ENCODE data around the gene DHRSX.

Gene DHRSX

DNA sequence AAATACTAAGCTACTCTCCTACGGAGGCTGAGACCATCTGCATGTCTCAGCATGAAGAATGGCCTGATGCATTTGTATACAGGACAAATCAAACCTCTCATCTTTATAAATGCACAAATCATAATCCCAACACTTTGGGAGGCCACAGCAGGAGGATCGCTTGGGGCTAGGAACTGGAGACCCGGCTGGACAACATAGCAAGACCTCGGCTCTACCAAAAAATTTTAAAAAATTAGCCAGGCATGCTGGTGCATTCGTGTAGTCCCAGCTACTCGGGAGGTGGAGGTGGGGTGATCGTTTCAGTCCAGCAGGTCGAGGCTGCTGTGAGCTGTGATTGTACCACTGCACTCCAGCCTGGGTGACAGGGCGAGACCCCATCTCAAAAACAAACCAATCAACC is 262.8 kb downstream of the DHRSX start:
- Histone ChIP-seq H3K4me3 (ENCODE audit: low read depth, low read length) (no peak overlapping the region), H3K27ac (ENCODE audit: extremely low read depth, low read depth, low read length) (no peak overlapping the region), H3K9me3 (ENCODE audit: control insufficient read depth, insufficient read depth, low read depth, low read length) (no peaks in the 10 kb centered on the region), H3K4me1 (ENCODE audit: control insufficient read depth, insufficient read depth, low read length) (no peaks in the 10 kb centered on the region), H3K36me3 (ENCODE audit: control insufficient read depth in 2 of 2, insufficient read depth in 1 of 2, low read length in 2 of 2) (no peaks in the 10 kb centered on the region; a peak in 1 of 3 replicates)
- POLR2A ChIA-PET, result no interaction called here
- CTCF ChIA-PET, result no interaction called here
- TF ChIP-seq ZNF658 (tag by site-specific recombination; IDR thresholded peaks at IDR 0.05) (no peak), SCRT1 (tag by site-specific recombination; IDR thresholded peaks at IDR 0.05; ENCODE audit: borderline replicate concordance) (no peak), ZNF140 (tag by site-specific recombination; IDR thresholded peaks at IDR 0.05) (no peak), GLIS2 (tag by site-specific recombination; IDR thresholded peaks at IDR 0.05) (no peak), GLI4 (tag by site-specific recombination; IDR thresholded peaks at IDR 0.05) (no peak), ZNF112 (tag by site-specific recombination; IDR thresholded peaks at IDR 0.05) (no peak), ZNF585B (tag by site-specific recombination; IDR thresholded peaks at IDR 0.05) (no peak), SP2 (tag by site-specific recombination; IDR thresholded peaks at IDR 0.05) (no peak), ZNF202 (tag by site-specific recombination; IDR thresholded peaks at IDR 0.05; ENCODE audit: borderline replicate concordance) (no peak), OVOL3 (tag by site-specific recombination; IDR thresholded peaks at IDR 0.05) (no peak)
- TF ChIP-seq, protein P1, sequence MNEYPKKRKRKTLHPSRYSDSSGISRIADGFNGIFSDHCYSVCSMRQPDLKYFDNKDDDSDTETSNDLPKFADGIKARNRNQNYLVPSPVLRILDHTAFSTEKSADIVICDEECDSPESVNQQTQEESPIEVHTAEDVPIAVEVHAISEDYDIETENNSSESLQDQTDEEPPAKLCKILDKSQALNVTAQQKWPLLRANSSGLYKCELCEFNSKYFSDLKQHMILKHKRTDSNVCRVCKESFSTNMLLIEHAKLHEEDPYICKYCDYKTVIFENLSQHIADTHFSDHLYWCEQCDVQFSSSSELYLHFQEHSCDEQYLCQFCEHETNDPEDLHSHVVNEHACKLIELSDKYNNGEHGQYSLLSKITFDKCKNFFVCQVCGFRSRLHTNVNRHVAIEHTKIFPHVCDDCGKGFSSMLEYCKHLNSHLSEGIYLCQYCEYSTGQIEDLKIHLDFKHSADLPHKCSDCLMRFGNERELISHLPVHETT (tag by site-specific recombination; IDR thresholded peaks at IDR 0.05), result no peak
- TF ChIP-seq, protein P2, sequence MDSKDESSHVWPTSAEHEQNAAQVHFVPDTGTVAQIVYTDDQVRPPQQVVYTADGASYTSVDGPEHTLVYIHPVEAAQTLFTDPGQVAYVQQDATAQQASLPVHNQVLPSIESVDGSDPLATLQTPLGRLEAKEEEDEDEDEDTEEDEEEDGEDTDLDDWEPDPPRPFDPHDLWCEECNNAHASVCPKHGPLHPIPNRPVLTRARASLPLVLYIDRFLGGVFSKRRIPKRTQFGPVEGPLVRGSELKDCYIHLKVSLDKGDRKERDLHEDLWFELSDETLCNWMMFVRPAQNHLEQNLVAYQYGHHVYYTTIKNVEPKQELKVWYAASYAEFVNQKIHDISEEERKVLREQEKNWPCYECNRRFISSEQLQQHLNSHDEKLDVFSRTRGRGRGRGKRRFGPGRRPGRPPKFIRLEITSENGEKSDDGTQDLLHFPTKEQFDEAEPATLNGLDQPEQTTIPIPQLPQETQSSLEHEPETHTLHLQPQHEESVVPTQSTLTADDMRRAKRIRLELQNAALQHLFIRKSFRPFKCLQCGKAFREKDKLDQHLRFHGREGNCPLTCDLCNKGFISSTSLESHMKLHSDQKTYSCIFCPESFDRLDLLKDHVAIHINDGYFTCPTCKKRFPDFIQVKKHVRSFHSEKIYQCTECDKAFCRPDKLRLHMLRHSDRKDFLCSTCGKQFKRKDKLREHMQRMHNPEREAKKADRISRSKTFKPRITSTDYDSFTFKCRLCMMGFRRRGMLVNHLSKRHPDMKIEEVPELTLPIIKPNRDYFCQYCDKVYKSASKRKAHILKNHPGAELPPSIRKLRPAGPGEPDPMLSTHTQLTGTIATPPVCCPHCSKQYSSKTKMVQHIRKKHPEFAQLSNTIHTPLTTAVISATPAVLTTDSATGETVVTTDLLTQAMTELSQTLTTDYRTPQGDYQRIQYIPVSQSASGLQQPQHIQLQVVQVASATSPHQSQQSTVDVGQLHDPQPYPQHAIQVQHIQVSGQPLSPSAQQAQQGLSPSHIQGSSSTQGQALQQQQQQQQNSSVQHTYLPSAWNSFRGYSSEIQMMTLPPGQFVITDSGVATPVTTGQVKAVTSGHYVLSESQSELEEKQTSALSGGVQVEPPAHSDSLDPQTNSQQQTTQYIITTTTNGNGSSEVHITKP (tag by site-specific recombination; IDR thresholded peaks at IDR 0.05), result no peak
- TF ChIP-seq, protein P3, sequence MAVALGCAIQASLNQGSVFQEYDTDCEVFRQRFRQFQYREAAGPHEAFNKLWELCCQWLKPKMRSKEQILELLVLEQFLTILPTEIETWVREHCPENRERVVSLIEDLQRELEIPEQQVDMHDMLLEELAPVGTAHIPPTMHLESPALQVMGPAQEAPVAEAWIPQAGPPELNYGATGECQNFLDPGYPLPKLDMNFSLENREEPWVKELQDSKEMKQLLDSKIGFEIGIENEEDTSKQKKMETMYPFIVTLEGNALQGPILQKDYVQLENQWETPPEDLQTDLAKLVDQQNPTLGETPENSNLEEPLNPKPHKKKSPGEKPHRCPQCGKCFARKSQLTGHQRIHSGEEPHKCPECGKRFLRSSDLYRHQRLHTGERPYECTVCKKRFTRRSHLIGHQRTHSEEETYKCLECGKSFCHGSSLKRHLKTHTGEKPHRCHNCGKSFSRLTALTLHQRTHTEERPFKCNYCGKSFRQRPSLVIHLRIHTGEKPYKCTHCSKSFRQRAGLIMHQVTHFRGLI (tag by site-specific recombination; IDR thresholded peaks at IDR 0.05), result no peak
- TF ChIP-seq, protein P4, sequence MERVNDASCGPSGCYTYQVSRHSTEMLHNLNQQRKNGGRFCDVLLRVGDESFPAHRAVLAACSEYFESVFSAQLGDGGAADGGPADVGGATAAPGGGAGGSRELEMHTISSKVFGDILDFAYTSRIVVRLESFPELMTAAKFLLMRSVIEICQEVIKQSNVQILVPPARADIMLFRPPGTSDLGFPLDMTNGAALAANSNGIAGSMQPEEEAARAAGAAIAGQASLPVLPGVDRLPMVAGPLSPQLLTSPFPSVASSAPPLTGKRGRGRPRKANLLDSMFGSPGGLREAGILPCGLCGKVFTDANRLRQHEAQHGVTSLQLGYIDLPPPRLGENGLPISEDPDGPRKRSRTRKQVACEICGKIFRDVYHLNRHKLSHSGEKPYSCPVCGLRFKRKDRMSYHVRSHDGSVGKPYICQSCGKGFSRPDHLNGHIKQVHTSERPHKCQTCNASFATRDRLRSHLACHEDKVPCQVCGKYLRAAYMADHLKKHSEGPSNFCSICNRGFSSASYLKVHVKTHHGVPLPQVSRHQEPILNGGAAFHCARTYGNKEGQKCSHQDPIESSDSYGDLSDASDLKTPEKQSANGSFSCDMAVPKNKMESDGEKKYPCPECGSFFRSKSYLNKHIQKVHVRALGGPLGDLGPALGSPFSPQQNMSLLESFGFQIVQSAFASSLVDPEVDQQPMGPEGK (tag by site-specific recombination; IDR thresholded peaks at IDR 0.05), result no peak
- TF ChIP-seq, protein P5, sequence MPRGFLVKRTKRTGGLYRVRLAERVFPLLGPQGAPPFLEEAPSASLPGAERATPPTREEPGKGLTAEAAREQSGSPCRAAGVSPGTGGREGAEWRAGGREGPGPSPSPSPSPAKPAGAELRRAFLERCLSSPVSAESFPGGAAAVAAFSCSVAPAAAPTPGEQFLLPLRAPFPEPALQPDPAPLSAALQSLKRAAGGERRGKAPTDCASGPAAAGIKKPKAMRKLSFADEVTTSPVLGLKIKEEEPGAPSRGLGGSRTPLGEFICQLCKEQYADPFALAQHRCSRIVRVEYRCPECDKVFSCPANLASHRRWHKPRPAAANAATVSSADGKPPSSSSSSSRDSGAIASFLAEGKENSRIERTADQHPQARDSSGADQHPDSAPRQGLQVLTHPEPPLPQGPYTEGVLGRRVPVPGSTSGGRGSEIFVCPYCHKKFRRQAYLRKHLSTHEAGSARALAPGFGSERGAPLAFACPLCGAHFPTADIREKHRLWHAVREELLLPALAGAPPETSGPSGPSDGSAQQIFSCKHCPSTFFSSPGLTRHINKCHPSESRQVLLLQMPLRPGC (tag by site-specific recombination; IDR thresholded peaks at IDR 0.05), result no peak

Measured in HEK293 (cell line).